GM06990 (cell line): ENCODE measurements around the gene DNAH9.
A peak's percentile ranks its signal among the peaks of the same experiment; 100 is the strongest.

ENCODE experiments used
- DNase-seq: peaks from one replicate; pipeline ENCODE4 v3.0.0-alpha.2; 2011; ENCODE audit not compliant: insufficient read length; ENCODE audit errors: extremely low read depth
- H3K27me3 ChIP-seq: replicated peaks from 2 replicates; pipeline ENCODE4 v1.6.0; 2011; ENCODE audit warnings: low read length; ENCODE audit not compliant: control insufficient read depth, insufficient read depth
- H3K36me3 ChIP-seq: 2 replicates; pipeline ENCODE4 v1.5.1; 2011; ENCODE audit warnings: low read length; ENCODE audit not compliant: control insufficient read depth, insufficient read depth
- H3K4me3 ChIP-seq: replicated peaks from 2 replicates; pipeline ENCODE4 v1.5.1; 2011; ENCODE audit warnings: low read depth, mild to moderate bottlenecking, control low read depth, low read length
- TF ChIP-seq, protein P1 (sequence below): IDR thresholded peaks from 2 replicates; pipeline ENCODE4 v1.5.1; 2011; ENCODE audit warnings: low read length, control low read depth, mild to moderate bottlenecking, inconsistent platforms; ENCODE audit not compliant: insufficient read depth, poor library complexity, severe bottlenecking

The DNAH9 gene

DNA sequence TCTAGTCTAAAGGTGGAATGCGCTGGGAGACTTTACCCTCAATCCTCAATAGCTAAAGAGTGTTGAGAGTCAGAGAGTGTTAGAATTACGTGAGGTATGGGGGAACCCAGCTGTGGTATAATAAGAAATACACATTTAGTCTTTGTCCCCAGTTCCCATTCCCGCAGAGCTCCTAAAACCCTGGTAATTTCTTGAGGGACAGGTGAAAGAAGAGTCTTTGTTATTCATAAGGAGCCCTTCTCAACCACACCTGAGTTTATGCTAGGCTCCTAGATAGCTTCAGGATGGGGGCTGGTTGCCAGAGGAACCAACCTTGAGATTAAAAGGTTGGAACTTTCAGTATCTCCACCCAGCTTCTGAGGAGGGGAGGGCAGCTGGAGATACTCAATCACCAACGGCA lies 393.2 kb downstream of the DNAH9 start:
- H3K27me3 ChIP-seq = no peaks in the 10 kb centered on the region
- TF ChIP-seq, protein P1, sequence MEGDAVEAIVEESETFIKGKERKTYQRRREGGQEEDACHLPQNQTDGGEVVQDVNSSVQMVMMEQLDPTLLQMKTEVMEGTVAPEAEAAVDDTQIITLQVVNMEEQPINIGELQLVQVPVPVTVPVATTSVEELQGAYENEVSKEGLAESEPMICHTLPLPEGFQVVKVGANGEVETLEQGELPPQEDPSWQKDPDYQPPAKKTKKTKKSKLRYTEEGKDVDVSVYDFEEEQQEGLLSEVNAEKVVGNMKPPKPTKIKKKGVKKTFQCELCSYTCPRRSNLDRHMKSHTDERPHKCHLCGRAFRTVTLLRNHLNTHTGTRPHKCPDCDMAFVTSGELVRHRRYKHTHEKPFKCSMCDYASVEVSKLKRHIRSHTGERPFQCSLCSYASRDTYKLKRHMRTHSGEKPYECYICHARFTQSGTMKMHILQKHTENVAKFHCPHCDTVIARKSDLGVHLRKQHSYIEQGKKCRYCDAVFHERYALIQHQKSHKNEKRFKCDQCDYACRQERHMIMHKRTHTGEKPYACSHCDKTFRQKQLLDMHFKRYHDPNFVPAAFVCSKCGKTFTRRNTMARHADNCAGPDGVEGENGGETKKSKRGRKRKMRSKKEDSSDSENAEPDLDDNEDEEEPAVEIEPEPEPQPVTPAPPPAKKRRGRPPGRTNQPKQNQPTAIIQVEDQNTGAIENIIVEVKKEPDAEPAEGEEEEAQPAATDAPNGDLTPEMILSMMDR = no peak
- no peak overlapping the region for H3K4me3 ChIP-seq
- DNase-seq = no peak
- H3K36me3 ChIP-seq = peaks cover 5% of the 10 kb centered on the region

DNA sequence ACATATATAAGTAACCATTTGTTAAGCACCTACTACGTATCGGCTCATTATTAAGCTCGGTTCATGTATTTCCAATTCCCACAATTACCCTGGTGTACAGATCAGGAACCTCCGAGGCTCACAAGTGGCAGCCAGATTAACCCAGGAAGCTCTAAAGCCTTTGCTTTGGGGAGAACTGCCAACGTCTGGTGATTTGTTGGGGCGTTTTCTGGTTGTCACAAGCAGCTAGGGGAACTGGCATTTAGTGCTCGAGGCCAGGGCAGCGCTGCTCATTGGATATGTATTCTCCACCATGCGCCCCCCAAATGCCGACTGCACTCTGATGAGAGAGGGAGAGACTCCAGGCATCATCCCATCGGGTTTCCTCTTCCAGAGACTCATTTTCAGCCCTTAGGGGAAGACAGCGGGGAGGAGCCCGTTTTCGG lies 398.5 kb downstream of the DNAH9 start:
- TF ChIP-seq, protein P1 = no peak
- peak overlapping the region; percentile 75 for H3K4me3 ChIP-seq
- DNase-seq = no peak
- no peaks in the 10 kb centered on the region for H3K27me3 ChIP-seq
- peaks cover 3% of the 10 kb centered on the region for H3K36me3 ChIP-seq

DNA sequence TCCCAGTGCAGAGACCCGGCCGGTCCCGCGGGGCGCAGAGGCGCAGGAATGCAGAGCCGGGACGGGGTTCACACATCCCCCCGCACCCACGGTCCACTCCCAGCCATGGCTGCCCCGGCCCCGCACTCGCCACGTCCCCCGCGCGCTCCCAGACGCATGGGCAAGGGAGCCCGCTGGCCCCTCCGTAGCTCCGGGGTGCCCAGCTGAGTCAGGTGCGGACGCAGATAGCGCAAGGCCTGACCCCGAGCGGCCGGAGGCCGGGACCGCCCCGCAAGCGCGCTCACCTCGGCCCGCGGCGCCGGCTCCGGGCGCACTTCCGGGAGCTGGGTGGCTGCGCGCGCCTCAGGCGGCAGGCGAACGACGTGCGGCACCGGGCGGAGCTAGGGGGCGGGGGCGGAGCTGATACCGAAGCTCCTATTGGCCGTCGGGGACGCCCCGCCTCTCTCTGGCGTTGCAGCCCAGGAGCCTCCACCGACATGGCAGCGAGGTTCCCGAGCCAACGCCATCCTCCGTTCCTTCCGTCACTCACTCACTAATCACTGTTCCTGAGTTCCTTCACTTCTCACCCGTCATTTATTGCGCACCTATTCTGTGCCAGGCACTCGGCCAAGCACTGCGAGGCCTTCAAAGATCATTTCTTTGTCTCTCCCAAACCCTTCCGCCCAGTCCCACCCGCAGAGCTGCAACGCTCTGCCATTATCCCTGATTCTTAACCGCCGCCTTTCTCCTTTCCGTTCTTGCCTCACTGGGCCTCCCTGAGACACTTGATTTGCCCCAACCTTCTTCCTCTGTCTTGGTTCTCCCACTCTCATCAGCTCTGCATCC lies 399.1 kb downstream of the DNAH9 start, which contains the start of gene ZNF18:
Gene ZNF18 (minus strand): TSS at position 329 of the 825 bp plus-strand sequence. CDS start 4,646 bp downstream, outside the sequence.
- TF ChIP-seq, protein P1 = no peak
- peak; percentile 97 for DNase-seq
- Histone ChIP-seq H3K27me3 (no peaks in the 10 kb centered on the region), H3K4me3 (peak within 1 kb of the TSS; percentile 78), H3K36me3 (peaks cover 2% of the 10 kb centered on the region)

DNA sequence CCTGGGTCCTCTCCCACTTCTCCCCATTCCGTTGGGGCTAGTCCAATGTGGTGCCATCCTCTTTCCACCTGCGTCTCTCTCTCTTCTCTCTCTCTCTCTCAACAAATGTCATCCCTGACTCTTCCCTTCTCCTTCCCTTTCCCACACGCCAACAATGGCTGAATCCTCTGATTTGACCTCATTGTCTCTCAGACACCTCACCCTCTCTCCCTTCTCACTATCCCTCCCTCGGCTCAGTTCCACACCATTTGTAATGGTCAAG lies 399.6 kb downstream of the DNAH9 start:
- Histone ChIP-seq H3K36me3 (no peaks in the 10 kb centered on the region), H3K27me3 (no peaks in the 10 kb centered on the region), H3K4me3 (peak overlapping the region; percentile 78)
- TF ChIP-seq, protein P1 = no peak
- DNase-seq = no peak

DNA sequence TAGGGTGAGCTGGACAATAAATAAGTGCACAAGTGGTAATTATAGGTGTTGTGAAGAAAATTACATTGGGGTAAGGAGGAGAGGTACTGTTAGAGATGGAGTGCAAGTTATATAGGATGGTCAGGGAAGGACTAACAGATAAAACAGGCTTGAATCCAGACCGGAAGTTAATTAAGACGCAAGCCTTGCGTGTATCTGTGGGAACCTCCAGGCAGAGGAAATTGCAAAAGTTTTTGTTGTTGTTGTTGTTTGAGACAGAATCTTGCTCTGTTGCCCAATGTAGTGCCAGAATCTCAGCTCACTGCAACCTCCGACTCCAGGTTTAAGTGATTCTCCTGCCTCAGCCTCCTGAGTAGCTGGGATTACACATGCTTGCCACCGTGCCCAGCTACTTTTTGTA lies 401.4 kb downstream of the DNAH9 start:
- DNase-seq = no peak
- Histone ChIP-seq H3K4me3 (no peak overlapping the region), H3K36me3 (no peaks in the 10 kb centered on the region), H3K27me3 (no peaks in the 10 kb centered on the region)
- TF ChIP-seq, protein P1 = no peak
